Hematopoietic multipotent progenitor cell treated with erythropoietin and hydrocortisone succinate and interleukin-3 and kit ligand, for 15 days (in vitro differentiated cells): Measurements from ENCODE around the gene LKAAEAR1.

Experiments used
- DNase-seq: peaks from one replicate; pipeline ENCODE4 v3.0.0-alpha.2; 2015; ENCODE audit warnings: low spot score

Gene LKAAEAR1

DNA sequence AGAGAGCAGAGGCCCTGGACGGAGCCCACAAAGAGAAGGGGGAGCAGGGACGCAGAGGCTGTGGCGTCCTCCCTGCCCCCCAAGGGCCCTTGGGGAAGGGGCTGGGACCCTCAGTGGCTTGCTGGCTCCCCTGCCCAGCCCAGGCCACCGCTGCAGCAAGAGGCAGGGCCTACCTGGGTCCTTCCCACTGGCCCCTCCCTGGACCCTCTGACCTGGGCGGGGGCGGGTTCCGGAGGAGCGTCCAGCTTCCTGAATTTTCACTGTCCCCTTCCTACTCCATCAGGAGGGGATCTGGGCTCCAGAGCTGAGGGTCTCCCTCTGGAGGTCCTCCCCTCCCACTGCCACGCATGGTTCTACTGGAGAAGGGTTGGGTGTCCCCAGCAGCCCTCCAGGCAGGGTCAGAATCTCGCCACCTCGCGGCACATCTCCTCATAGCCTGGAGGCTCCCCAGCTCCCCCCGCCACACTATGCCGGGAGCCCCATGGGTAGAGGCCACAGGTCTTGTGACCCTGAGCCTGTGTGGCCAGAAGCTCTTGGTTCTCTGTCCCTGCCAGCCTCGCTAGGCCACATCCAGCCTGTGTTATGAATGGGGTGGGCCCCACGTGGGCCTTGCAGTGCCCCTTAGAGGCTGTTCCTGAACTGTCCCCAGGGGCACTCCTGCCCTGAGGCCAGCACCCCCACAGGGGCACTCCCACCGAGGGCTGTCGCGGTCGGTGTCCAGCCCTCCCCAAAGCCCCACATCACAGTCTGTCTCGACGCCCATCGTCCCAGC lies 33.8 kb downstream of the LKAAEAR1 start:
- DNase-seq: no peak

- no peak for DNase-seq
Measured at GRCh38 chr20:64049878-64050260, 34.3 kb downstream of the LKAAEAR1 start.

DNA sequence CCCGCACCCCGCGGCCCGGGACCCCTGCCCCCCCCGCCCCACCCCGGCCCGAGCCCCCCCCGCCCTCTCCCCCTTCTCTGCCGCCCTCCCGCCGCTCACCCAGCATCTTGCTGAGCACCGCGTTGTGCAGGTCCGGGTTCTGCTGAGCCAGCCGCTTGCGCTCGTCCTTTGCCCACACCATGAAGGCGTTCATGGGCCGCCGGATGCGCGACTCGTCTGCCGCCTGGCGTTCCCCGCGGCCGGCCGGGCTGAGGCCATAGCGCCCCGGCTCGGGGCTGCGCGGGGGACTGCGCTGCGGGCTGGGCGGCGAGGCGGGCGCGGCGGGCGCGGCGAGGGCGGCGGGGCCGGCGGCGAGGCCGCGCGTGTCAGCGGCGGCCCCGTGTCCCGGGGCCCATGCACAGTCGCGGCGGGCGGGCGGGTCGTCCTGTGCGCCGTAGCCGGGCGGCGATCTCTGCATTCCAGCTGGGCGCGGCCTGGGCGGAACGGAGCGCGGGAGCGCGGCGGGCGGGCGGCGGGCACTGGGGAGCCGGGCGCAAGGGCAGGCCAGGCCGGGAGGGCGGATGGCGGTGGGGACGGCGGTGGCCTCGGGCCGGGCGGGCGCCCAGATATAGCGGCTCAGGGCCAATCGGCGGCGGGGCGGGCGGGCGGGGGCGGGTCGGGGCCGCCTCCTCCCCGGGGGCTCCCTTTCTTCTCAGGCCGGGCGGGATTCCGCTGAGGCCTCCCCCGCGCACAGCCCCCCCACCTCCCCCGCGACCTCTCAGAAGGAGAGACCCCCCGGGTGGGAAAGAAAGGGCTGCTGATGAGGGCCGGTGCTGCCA lies 34.9 kb downstream of the LKAAEAR1 start, which contains the start of gene SOX18:
TSS of gene SOX18 (minus strand) at position 580 of the 818 bp plus-strand sequence. CDS start at position 457, 123 bp downstream.
- no peak for DNase-seq

DNA sequence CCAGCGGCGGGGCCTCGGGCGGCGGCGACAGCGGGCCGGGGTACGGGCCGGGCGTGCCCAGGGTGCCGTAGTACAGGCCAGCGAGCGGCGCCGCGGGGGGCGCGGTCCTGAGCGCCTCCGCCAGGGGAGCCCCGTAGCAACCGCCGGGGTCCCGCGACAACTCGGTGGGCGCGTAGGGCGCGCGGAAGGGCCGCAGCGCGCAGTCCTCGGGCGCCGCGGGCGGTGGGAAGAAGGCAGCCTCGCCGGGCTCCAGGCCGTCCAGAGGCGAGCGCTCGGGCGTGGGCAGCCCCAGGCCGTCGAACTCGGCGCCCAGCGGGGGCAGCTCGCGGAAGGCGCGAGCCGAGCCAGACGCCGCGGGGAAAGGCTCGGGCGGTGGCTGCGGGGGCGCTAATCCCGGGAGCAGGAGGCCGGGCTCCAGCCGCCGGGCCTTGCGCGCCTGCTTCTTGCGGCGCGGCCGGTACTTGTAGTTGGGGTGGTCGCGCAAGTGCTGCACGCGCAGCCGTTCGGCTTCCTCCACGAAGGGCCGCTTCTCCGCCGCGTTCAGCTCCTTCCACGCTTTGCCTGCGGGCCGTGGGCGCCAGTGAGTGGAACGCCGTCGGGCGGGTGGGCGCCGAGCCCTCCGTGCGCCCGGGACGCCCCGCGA lies 35.7 kb downstream of the LKAAEAR1 start:
- no peak for DNase-seq

DNA sequence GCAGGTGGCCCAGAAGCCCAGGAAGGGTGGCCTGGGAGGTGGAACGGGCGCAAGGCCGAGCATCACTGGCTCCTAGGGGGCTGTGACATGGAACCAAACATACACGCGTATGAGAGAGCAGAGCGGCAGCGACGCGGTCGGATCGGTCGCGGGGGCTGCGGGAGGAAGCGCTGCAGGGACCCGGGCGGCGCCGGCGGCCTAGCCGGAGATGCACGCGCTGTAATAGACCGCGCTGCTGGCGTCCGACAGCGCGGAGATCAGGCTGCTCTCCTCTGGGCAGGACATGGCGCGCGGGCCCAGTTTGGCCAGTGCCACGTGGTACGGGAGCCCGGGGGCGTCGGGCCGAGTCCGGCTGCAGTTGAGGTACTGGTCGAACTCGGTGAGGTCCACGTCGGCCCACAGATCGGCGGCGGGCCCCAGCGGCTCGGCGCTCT lies 36.2 kb downstream of the LKAAEAR1 start:
- DNase-seq: no peak

DNA sequence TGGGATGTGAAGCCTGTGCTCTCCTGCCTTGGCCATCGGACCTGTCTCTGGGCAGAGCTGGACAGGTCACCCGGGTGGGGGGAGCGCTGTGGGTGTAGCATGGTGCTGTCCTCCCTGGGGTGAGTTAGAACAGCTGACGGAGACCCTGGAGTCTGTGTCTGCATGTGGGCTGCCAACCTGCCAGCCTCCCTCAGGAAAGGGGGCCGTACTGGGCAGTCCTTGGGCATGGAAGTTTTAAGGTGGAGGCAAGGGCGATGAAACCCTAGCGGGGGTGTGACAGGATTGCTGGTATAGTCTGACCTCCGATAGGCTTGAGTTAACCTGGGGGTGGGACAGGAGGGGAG lies 37.2 kb downstream of the LKAAEAR1 start:
- DNase-seq: no peak

- no peak for DNase-seq
Measured at GRCh38 chr20:64045346-64046011, 38.7 kb downstream of the LKAAEAR1 start.

- DNase-seq: no peak
Measured at GRCh38 chr20:64044484-64045247, 39.5 kb downstream of the LKAAEAR1 start.

- DNase-seq: no peak
Measured at GRCh38 chr20:64043768-64044167, 40.4 kb downstream of the LKAAEAR1 start.

DNA sequence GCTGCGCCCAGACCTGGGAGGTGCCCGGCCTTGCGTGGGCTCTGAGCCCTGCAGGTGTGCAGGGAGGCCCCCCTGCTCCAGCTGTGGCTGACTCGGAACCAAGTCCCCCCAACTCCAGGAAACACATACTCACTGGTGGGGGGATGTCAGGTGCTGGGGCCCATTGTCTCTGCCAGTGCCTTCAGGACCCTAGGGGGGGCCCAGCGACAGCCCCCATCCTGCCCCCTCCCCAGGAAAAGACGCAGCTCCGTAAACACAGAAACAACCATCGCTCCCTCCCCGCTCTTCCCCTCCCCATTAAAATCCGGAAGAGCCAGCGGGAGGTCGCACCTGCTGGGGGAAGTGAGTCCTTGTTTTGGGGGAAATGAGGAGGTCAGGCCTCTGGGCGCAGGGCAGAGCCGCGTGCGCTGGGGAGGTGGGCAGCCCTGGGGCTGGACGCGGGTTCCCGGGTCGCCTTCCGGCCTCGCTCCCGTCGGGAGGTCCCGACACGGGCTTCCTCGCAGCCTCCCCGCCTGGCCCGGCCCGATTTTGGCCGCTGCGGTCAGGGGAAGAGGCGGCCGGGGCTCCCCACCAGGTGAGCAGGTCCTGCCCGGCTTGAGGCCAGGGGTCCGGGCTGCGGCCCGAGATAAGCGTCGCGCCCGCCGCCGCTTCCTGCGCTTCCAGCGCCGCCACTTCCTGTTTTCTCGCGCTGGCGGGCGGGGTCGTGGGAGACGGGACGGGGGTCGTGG lies 42.0 kb downstream of the LKAAEAR1 start:
- no peak for DNase-seq

GRCh38 chr20:64041781-64042053 lies 42.5 kb downstream of the LKAAEAR1 start:
- no peak for DNase-seq

GRCh38 chr20:64041040-64041780 lies 43.0 kb downstream of the LKAAEAR1 start:
- no peak for DNase-seq

DNA sequence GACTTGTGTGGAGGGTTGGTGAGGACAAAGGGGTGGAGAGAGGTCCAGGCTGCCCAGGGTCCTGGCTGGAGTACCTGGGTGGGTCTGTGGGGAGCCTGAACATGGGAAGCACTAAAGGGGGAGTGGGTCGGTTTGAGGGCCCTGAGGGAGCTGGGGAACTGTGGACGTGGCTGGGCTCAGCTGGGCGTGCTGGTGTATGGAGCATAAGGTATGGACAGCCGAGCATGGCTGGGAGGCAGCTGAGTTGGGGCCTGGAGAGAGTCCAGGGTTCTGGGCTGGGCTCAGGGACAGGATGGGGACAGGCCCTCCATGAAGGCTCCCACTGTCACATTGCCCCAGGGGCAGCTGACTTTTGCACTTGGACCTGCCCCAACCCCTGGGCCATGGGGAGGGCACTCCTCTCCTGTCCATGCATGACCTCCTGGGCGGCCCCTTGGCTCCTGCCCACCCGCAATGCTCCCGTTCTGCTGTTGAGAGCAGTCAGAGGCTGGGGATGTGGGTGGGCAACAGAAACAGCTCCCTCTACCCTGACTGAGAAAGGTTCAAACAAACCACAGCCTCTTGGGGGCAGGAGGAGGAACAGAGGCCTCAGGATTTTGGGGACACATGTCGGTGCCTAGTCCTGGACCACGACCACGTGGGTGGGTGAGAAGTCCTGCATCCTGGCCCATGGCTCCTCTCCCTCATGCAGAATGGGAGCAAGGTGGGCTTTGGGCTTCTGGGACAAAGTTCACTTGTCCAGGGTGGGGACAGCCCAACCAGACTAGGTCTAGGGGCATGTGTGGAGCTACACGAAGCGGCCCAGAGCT lies 43.8 kb downstream of the LKAAEAR1 start:
- DNase-seq: no peak

GRCh38 chr20:64039293-64040160 lies 44.7 kb downstream of the LKAAEAR1 start:
- no peak for DNase-seq

GRCh38 chr20:64038565-64039292 lies 45.5 kb downstream of the LKAAEAR1 start:
- DNase-seq: peak; percentile 23

GRCh38 chr20:64038224-64038564 lies 46.0 kb downstream of the LKAAEAR1 start:
- DNase-seq: no peak

DNA sequence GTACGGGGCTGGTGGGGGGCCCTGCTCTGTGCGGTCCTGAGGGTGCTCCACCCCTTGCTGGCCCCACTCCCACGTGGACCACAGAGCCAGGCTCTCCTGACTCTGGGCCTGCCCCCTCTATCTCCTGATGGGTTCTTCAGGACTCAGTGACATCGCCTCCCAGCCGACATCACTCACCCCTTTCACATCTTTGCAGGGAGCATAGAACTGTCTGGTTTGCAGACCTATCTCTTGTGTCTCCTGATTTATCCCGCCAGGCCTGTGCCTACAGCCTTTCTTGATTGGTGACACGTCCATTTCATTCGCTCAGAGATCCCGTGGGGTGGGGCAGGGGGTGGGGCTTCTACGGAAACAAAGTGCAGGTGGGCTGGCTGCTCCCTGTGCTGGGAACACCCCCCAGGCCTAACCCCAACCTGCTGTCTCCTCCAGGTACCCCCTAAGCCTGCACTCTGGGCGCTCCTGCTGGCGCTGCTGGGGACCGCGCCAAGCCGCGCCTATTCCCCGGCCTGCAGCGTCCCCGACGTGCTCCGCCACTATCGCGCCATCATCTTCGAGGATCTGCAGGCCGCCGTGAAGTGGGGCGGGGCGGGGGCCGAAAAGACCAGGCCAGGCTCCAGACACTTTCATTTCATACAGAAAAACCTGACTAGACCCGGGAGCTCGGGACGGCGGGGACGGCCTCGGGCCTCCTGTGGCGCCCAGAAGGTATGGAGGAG lies 46.5 kb downstream of the LKAAEAR1 start:
- no peak for DNase-seq
